ENCODE results near the gene WDR18.

GRCh38 chr19:1004204-1004802 is 20.2 kb downstream of the WDR18 start:
- TF ChIP-seq GATA2 (IDR thresholded peaks at IDR 0.05; ENCODE audit: low read depth, low read length) (no peak), GATA3 (IDR thresholded peaks at IDR 0.05; ENCODE audit: low read depth, low read length) (no peak)

Data from SH-SY5Y (cell line).